Testis (tissue), 3 donors: ENCODE results near the gene CHRNA9. TPM values are rescaled to one million over a fixed set of nuclear protein-coding genes. Genes with fewer than 3 reads are reported as not detected.

Experiments used
- DNase-seq: peaks from one replicate; pipeline ENCODE4 v3.0.0-alpha.2; 2019
- H3K27ac ChIP-seq, 2 donors: fragments of 200-600 bp; sonication (generic); one replicate each; pipeline ENCODE4 v1.5.1; 2019
- H3K27me3 ChIP-seq: fragments of 200-600 bp; sonication (generic); one replicate; pipeline ENCODE4 v1.5.1; 2019
- H3K36me3 ChIP-seq: fragments of 200-600 bp; sonication (generic); one replicate; pipeline ENCODE4 v1.5.1; 2017; ENCODE audit warnings: low read depth; ENCODE audit errors: missing control alignments
- H3K4me1 ChIP-seq: fragments of 200-600 bp; sonication (generic); one replicate; pipeline ENCODE4 v1.5.1; 2019
- H3K4me3 ChIP-seq, 2 donors: fragments of 200-600 bp; sonication (generic); one replicate each; pipeline ENCODE4 v1.5.1; 2017 to 2019
- H3K9me3 ChIP-seq: fragments of 200-600 bp; sonication (generic); one replicate; pipeline ENCODE4 v1.5.1; 2017
- POLR2A ChIP-seq: fragments of 450-650 bp; IDR thresholded peaks from one replicate; pipeline ENCODE4 v1.6.1; 2017; ENCODE audit warnings: antibody characterized with exemption, mild to moderate bottlenecking, moderate library complexity
- WGBS, 2 donors: methylation state at CpG; one replicate each; pipeline ENCODE4 v1.1.5; 2018; 5-methylcytosine and 5-hydroxymethylcytosine counted together
- intact Hi-C: fragments of 100-400 bp; cut with DNase I; formaldehyde crosslinking; loops from one replicate; pipeline ENCODE4 v1.15.1; 2023; ENCODE audit warnings: low total_unique reads
- polyA plus RNA-seq: library from polyadenylated mRNA; stranded (reverse); fragments of 350-450 nt; fragmentation: Illumina TruSeq; extraction: RNeasy Lipid Tissue Mini Kit (QIAGEN cat#74804); gene quantifications from one replicate; pipeline ENCODE4 v1.2.3, GENCODE V29; 2014; ENCODE audit warnings: low read depth, low replicate concordance; ENCODE audit not compliant: insufficient read depth
- total RNA-seq, 2 donors: library from RNA; depleted of rRNA; stranded (reverse); fragments of >200 nt; gene quantifications; one replicate each; pipeline ENCODE4 v1.2.3, GENCODE V29; 2016
- TF ChIP-seq, protein P1 (sequence below), 3 experiments: fragments of 450-650 bp in 2 of 3; fragments of 200-600 bp in 1 of 3; sonication (generic) in 1 of 3; IDR thresholded peaks; one replicate each; pipeline ENCODE4 v1.5.1; 2016 to 2019; ENCODE audit warnings: antibody characterized with exemption in 3 of 3, mild to moderate bottlenecking in 2 of 3, moderate library complexity in 1 of 3

Gene CHRNA9
- total and polyA plus RNA-seq, 3 donors from 2014 or later, result 0.13 to 0.50 (median 0.16) TPM

DNA sequence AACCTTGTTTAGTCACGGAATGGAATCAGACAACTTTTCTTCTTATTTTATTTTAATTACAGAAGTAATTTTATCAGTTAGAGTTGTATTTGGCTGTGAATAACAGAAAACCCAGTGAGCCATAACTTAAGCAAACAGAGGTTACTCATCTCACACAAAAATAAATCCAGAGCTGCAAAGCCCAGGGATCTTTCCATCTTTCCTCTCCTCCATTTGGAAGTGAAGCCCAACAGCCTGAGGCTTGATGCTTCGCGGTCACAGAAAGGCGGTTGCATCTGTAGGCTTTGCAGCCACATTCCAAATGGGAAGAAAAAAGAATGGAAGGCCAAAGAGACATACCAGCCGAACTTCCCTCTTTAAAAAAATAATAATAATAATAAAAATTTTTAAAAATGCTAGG, 22.6 kb downstream of the CHRNA9 start:
- no peak for DNase-seq
- no peak overlapping the region for H3K27ac ChIP-seq
- 90% methylated on average over 5 of the region's 5 CpGs for WGBS, 2 donors
- no peaks in the 10 kb centered on the region for H3K36me3 ChIP-seq
- TF ChIP-seq, protein P1, sequence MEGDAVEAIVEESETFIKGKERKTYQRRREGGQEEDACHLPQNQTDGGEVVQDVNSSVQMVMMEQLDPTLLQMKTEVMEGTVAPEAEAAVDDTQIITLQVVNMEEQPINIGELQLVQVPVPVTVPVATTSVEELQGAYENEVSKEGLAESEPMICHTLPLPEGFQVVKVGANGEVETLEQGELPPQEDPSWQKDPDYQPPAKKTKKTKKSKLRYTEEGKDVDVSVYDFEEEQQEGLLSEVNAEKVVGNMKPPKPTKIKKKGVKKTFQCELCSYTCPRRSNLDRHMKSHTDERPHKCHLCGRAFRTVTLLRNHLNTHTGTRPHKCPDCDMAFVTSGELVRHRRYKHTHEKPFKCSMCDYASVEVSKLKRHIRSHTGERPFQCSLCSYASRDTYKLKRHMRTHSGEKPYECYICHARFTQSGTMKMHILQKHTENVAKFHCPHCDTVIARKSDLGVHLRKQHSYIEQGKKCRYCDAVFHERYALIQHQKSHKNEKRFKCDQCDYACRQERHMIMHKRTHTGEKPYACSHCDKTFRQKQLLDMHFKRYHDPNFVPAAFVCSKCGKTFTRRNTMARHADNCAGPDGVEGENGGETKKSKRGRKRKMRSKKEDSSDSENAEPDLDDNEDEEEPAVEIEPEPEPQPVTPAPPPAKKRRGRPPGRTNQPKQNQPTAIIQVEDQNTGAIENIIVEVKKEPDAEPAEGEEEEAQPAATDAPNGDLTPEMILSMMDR (IDR thresholded peaks at IDR 0.05), result no peak
- TF ChIP-seq POLR2A, result no peak
- H3K4me1 ChIP-seq, result no peaks in the 10 kb centered on the region
- no peaks in the 10 kb centered on the region for H3K9me3 ChIP-seq
- no peak overlapping the region for H3K4me3 ChIP-seq
- H3K27me3 ChIP-seq, result no peaks in the 10 kb centered on the region
- intact Hi-C loops, result no loop called here

DNA sequence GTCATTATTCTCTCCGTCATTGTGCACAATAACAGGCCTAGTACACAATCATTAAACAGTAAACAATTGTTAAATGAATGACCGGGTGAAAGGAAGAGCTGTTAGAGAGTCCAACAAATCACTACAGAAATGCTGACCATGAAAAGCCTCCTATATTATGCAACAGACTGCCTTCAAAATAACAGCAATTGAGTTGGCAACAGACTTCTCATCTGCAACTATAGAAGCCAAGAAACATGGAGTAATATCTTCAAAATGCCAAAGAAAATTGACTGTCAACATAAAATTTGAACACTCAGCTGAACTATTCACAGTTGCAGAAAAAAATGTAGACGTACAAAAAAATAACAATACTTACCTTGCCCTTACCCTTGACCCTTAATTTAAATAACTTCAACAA, 26.2 kb downstream of the CHRNA9 start:
- Histone ChIP-seq H3K4me1 (no peaks in the 10 kb centered on the region), H3K36me3 (no peaks in the 10 kb centered on the region), H3K9me3 (no peaks in the 10 kb centered on the region), H3K27me3 (no peaks in the 10 kb centered on the region), H3K27ac (no peak overlapping the region), H3K4me3 (no peak overlapping the region)
- WGBS, 2 donors, result 94 to 95% methylated on average over 3 of the region's 3 CpGs
- no peak for DNase-seq
- intact Hi-C loops, result no loop called here
- no peak for TF ChIP-seq POLR2A
- TF ChIP-seq, protein P1 (IDR thresholded peaks at IDR 0.05), result no peak

DNA sequence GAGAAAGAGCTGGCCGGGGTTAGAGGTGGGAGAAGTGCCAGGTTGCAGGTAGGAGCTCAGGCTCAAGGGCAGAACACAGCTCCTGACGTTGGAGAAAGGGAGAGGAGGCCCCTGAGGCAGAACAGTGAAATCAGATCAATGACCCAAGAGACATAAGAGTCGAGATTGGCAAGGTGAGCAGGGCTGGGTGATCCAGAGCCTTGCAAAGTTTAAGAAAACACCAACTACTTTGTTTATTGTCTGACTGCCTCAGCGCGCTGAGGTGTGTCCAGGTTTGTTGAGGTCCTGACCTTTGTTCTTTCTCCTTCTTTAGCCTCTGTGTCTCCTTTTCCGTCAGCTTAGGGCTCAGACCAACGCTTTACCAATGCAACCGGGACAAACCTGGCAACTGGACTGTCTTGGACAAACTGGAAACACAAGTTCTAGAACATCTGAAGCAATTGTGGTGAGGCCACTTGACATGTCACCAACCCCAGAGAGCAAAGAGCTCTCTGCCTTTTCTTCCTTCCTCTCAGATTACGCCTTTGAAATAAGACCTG, 28.3 kb downstream of the CHRNA9 start:
- DNase-seq, result no peak
- Histone ChIP-seq H3K9me3 (no peaks in the 10 kb centered on the region), H3K27ac (no peak overlapping the region), H3K4me1 (no peaks in the 10 kb centered on the region), H3K36me3 (no peaks in the 10 kb centered on the region), H3K4me3 (no peak overlapping the region), H3K27me3 (no peaks in the 10 kb centered on the region)
- WGBS, 2 donors, result 86 to 92% methylated on average over 9 of the region's 9 CpGs
- intact Hi-C loops, result no loop called here
- TF ChIP-seq, protein P1 (IDR thresholded peaks at IDR 0.05), result no peak
- no peak for TF ChIP-seq POLR2A

DNA sequence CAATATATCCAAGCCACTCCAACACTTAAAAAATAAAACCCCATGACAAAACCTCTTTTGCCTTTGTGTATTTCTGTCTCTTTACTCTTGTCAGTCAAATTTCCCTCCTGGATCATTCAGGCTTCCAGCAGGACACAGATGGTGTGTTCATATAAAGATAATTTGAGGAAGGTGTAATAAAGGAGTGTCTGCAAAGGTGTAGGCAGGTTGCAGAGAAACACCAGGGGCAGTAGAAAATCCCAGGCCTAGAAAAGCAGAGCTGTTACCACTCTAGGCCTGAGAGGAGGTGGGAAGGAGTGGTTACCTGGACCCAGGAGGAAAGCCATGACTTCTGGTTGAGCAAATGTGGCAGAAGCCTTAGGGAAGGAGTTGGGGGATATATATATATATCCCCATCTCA, 28.8 kb downstream of the CHRNA9 start:
- DNase-seq, result no peak
- Histone ChIP-seq H3K27ac (no peak overlapping the region), H3K36me3 (no peaks in the 10 kb centered on the region), H3K4me1 (no peaks in the 10 kb centered on the region), H3K4me3 (no peak overlapping the region), H3K9me3 (no peaks in the 10 kb centered on the region), H3K27me3 (no peaks in the 10 kb centered on the region)
- TF ChIP-seq, protein P1 (IDR thresholded peaks at IDR 0.05), result no peak
- TF ChIP-seq POLR2A, result no peak
- intact Hi-C loops, result no loop called here

DNA sequence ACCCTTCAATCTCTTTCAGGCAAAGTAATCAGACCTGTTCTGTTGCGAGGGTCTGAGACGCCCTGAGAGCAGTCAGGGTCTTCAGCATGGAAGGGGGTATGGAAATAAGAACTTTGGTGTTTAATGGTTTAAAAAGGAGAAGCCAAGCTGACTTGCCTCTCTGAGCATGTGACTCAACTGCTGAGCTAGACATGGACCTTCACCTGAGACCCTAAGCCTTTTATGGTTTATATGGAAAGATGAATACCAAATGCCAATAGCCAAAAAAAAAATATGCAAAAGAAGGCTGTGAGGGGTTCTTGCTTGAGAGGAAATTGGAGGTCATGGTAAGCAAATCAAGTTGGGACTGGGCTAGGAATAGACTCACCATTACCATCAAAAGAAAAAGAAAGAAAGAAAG, 30.6 kb downstream of the CHRNA9 start:
- no peak overlapping the region for H3K27ac ChIP-seq

More for the DNA sequence above, 30.6 kb downstream of the CHRNA9 start:
- no peak for TF ChIP-seq POLR2A
- Histone ChIP-seq H3K36me3 (no peaks in the 10 kb centered on the region), H3K9me3 (no peaks in the 10 kb centered on the region), H3K4me1 (no peaks in the 10 kb centered on the region), H3K27me3 (no peaks in the 10 kb centered on the region), H3K4me3 (no peak overlapping the region)
- DNase-seq, result no peak
- 81 to 91% methylated on average over 2 of the region's 2 CpGs for WGBS, 2 donors
- intact Hi-C loops, result no loop called here
